Omental fat pad (tissue), 4 donors: ENCODE measurements around the gene MYBPC2. TPM values are rescaled to one million over a fixed set of nuclear protein-coding genes. Genes with fewer than 3 reads are reported as not detected.

ENCODE experiments used
- ATAC-seq: fragments of 150-250 bp; one replicate; pipeline ENCODE4 v1.9.1; 2016; ENCODE audit warnings: mild to moderate bottlenecking, moderate library complexity; ENCODE audit not compliant: low FRiP score
- DNase-seq: peaks from one replicate; pipeline ENCODE4 v3.0.0-alpha.2; 2019; ENCODE audit warnings: low spot score
- total RNA-seq, 4 donors: library from RNA; depleted of rRNA; stranded (reverse); fragments of >200 nt; gene quantifications; one replicate each; pipeline ENCODE4 v1.1.0, GENCODE V29; 2016
- TF ChIP-seq, protein P1 (sequence below), 3 donors: fragments of 450-650 bp; IDR thresholded peaks; one replicate each; pipeline ENCODE4 v1.5.1; 2016 to 2017; ENCODE audit warnings: antibody characterized with exemption in 3 of 3, mild to moderate bottlenecking in 3 of 3, moderate library complexity in 2 of 3

The MYBPC2 gene
- total RNA-seq, 4 donors from 2014 or later, result 0.09 to 0.12 TPM; not detected in 2

DNA sequence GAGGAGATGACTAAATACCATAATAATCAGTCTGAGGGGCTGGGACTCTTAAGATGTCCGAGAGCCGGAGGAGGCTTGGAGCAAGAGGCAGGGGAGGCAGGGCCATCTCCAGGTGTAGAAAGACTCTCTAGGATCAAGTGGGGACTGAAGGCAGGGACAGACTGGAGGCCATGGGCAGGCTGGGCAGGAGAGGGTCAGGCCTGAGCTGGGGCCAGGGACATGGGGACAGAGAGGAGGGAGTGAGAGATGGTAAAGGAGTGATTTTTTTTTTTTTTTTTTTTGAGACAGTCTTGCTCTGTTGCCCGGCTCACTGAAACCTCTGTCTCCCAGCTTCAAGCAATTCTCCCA is 76.1 kb downstream of the MYBPC2 start:
- no peak for ATAC-seq
- DNase-seq, result no peak
- TF ChIP-seq, protein P1, sequence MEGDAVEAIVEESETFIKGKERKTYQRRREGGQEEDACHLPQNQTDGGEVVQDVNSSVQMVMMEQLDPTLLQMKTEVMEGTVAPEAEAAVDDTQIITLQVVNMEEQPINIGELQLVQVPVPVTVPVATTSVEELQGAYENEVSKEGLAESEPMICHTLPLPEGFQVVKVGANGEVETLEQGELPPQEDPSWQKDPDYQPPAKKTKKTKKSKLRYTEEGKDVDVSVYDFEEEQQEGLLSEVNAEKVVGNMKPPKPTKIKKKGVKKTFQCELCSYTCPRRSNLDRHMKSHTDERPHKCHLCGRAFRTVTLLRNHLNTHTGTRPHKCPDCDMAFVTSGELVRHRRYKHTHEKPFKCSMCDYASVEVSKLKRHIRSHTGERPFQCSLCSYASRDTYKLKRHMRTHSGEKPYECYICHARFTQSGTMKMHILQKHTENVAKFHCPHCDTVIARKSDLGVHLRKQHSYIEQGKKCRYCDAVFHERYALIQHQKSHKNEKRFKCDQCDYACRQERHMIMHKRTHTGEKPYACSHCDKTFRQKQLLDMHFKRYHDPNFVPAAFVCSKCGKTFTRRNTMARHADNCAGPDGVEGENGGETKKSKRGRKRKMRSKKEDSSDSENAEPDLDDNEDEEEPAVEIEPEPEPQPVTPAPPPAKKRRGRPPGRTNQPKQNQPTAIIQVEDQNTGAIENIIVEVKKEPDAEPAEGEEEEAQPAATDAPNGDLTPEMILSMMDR (IDR thresholded peaks at IDR 0.05), result no peak

DNA sequence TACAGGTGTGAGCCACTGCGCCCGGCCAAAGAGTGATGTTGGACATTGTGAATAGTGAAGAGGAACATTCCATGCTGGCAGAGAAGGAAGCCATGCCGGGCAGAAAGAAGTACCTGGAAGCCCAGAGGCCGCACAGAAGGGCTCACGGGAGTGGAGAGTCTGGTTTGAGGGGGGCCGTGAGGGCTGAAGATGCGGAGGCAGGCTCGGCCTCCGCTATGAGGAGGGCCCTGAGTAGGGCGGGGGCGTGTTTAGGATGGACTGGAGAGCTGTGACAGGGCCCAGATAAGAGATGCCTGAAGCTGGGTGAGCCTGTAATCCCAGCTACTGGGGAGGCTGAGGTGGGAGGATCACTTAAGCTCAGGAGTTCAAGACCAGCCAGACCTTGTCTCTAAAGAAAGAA is 76.7 kb downstream of the MYBPC2 start:
- TF ChIP-seq, protein P1 (IDR thresholded peaks at IDR 0.05), result no peak
- DNase-seq, result no peak

DNA sequence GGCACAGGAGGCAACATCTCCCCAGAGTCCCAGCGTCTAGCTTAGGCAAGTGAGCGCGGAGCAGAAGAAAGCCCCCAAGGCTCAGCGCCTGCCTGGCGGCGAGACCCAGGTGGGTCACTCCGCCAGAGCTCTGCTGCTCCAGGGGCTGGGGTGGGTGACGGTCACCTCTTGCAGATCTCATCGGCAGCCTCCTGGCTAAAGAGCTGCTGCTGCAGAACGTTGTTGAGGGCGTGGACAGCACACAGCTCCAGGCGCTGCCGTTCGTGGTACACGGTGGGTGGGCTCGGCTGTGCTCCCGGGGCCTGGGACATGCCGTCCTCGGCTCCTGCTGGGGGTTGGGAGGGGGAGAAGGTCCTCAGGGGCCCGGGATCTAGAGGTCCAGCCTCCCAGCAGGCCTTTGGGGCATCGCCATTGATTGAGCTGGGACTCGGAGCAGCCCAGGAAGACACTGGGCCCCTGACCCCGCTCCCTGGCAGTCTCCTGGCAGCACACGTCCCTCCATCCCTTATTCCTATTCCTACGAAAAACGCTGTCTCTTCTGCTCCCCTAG is 77.5 kb downstream of the MYBPC2 start:
- TF ChIP-seq, protein P1 (IDR thresholded peaks at IDR 0.05), result no peak
- no peak for ATAC-seq

More for the DNA sequence above, 76.7 kb downstream of the MYBPC2 start:
- no peak for ATAC-seq

DNA sequence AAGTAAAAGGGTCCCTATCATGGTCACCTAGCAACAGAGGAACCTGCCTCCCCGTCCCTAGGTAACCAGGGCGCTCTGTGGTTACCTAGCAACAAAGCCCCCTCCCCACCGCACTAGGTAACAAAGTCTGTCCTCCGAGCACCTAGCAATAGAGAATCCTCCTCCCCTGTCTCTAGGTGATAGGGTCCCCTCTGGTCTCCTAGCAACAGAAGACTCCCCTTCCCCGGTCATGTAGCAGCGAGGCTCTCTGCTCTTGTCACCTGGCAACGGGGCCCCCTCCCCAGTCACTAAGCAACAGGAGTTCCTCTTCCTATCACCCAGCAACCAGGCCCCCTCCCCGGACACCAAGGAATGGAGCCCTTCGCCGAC is 78.0 kb downstream of the MYBPC2 start:
- no peak for DNase-seq
- TF ChIP-seq, protein P1 (IDR thresholded peaks at IDR 0.05), result no peak
- ATAC-seq, result peak; percentile 1

More for the DNA sequence above, 77.5 kb downstream of the MYBPC2 start:
- no peak for DNase-seq

DNA sequence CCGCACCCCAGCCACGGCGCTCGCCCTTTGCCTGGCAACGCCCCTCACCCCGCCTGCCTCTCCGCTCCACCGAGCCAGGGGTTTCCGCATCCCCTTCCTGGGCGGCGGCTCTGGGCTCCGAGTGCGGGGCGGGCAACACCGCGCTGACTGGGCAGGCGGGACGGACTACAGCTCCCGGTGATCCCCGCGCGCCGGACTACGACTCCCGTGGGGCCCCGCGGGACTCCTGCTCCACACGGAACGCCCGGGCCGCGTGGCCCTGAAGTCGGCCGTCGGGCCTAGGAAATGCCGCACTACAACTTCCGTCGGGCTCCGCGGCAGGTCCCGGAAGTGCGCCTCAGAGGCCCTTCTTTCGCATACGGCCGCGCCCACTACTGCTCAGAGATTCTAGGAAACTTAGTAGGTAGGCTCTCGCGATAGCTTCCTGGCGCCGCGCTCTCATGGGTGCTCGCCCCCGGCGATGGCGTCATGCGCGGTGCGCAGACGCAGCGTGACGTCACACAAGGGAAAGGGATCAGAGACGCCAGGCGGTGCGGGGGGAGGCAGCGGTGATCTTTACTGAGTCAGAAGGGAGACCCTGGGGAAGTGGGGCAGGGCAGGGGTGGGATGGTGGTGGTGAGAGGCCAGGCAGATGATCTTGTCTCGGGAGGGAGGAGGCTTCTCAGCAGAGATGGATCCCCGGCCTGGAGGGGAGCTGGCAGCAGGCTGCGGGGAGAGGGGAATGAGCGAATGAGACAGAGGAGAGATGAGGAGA is 78.6 kb downstream of the MYBPC2 start, which contains the start of gene JOSD2:
JOSD2 (minus strand) TSS at position 123 of the 754 bp plus-strand sequence. CDS start 760 bp downstream, outside the sequence.
- TF ChIP-seq, protein P1 (IDR thresholded peaks at IDR 0.05), result no peak
- ATAC-seq, result peak; percentile 95
- DNase-seq, result peak; percentile 99

DNA sequence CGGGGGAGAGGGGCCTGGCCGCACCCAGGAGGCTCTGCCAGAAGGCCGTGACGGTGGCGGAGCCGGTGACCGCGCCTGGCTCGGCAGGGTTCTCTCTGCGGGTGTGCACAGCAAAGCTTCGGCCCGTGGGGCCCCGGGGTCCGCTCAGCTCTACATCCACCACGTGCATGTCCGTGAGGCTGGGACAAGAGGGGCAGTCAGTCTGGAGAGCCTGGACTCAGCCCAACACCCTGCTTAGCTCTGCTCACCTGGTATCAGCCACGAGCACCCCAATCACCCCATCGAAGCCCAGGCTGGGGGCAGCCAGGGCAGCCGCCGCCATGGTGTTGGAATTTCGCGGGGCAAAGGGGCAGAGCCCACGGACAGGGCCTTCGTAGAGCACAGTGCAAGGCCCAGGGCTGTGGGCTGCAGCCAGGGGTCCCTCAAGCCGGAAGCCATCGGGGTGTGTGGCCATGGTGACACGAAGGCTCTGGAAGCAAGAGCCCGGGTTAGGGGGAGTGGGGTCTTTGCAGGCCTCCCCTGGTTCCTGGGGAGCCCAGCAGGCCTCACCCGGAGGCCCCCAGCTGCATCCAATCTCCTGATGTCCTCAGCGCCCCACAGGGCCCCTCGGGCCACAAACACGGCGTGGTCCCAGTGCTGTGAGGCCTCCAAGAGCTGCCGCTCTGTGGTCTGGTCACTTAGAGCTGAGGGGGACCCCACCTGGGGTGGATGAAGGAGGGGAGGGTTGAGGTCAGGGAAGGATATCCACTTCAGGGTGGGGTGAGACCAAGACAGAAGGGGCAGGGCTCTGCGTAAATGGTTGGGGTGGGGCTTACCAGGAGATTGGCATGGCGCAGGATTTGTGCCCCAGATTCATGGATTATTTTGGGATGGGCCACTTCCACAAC is 79.7 kb downstream of the MYBPC2 start:
- ATAC-seq, result no peak
- TF ChIP-seq, protein P1 (IDR thresholded peaks at IDR 0.05), result no peak
- DNase-seq, result no peak
